Measurements from ENCODE around the gene FUBP3.

The FUBP3 gene

GRCh38 chr9:130687615-130688014 is 108.2 kb downstream of the FUBP3 start:
- no peak for DNase-seq

All from activated CD4-positive, alpha-beta T cell treated with anti-CD3 and anti-CD28 coated beads for 4 hours (primary cell).